ENCODE results near the gene SCAMP1. TPM values are rescaled to one million over a fixed set of nuclear protein-coding genes. Genes with fewer than 3 reads are reported as not detected.
A peak's percentile ranks its signal among the peaks of the same experiment; 100 is the strongest.

Gene SCAMP1
- total RNA-seq: 41.2 to 45.4 TPM (median 43.7 TPM) in 3 replicates

GRCh38 chr5:78359831-78360673 lies at the start of gene SCAMP1:
SCAMP1 (plus strand) TSS chr5:78360617; CDS start chr5:78360672, 55 bp downstream.
- H3K4me3 Mint-ChIP-seq: peak within 1 kb of the TSS; percentile 96
- no peaks in the 10 kb centered on the region for H3K27me3 Mint-ChIP-seq (ENCODE audit: low read depth)
- H3K4me1 Mint-ChIP-seq: peaks cover 25% of the 10 kb centered on the region
- H3K27ac Mint-ChIP-seq: peak within 1 kb of the TSS; percentile 98
- no peaks in the 10 kb centered on the region for H3K9me3 Mint-ChIP-seq
- H3K36me3 Mint-ChIP-seq: no peaks in the 10 kb centered on the region
- TF ChIP-seq CTCF (IDR thresholded peaks at IDR 0.05; ENCODE audit: unreplicated experiment): peak; percentile 24
- DNase-seq (ENCODE audit: low spot score in 2 of 2, unreplicated experiment in 2 of 2): peak; percentile 80 to 97

- H3K4me3 Mint-ChIP-seq: no peak overlapping the region
- no peak for DNase-seq (ENCODE audit: low spot score in 2 of 2, unreplicated experiment in 2 of 2)
- H3K4me1 Mint-ChIP-seq: no peaks in the 10 kb centered on the region
- peaks cover 18% of the 10 kb centered on the region for H3K9me3 Mint-ChIP-seq
- no peak for TF ChIP-seq CTCF (IDR thresholded peaks at IDR 0.05; ENCODE audit: unreplicated experiment)
- H3K27me3 Mint-ChIP-seq (ENCODE audit: low read depth): no peaks in the 10 kb centered on the region
- no peaks in the 10 kb centered on the region for H3K36me3 Mint-ChIP-seq
- H3K27ac Mint-ChIP-seq: no peak overlapping the region
Measured at GRCh38 chr5:78317515-78317914, 42.9 kb upstream of the SCAMP1 start.

- Mint-ChIP-seq H3K27ac (no peak overlapping the region), H3K4me1 (no peaks in the 10 kb centered on the region), H3K36me3 (no peaks in the 10 kb centered on the region), H3K9me3 (peaks cover 18% of the 10 kb centered on the region), H3K27me3 (ENCODE audit: low read depth) (no peaks in the 10 kb centered on the region), H3K4me3 (no peak overlapping the region)
- no peak for DNase-seq (ENCODE audit: low spot score in 2 of 2, unreplicated experiment in 2 of 2)
- no peak for TF ChIP-seq CTCF (IDR thresholded peaks at IDR 0.05; ENCODE audit: unreplicated experiment)
Measured at GRCh38 chr5:78318337-78318736, 42.1 kb upstream of the SCAMP1 start.

- Mint-ChIP-seq H3K27ac (no peak overlapping the region), H3K27me3 (ENCODE audit: low read depth) (no peaks in the 10 kb centered on the region), H3K36me3 (no peaks in the 10 kb centered on the region), H3K9me3 (peaks cover under 1% of the 10 kb centered on the region), H3K4me3 (no peak overlapping the region), H3K4me1 (no peaks in the 10 kb centered on the region)
- no peak for DNase-seq (ENCODE audit: low spot score in 2 of 2, unreplicated experiment in 2 of 2)
- no peak for TF ChIP-seq CTCF (IDR thresholded peaks at IDR 0.05; ENCODE audit: unreplicated experiment)
Measured at GRCh38 chr5:78320401-78320800, 40.0 kb upstream of the SCAMP1 start.

- H3K27ac Mint-ChIP-seq: no peak overlapping the region
- no peaks in the 10 kb centered on the region for H3K4me1 Mint-ChIP-seq
- no peaks in the 10 kb centered on the region for H3K27me3 Mint-ChIP-seq (ENCODE audit: low read depth)
Measured at GRCh38 chr5:78323241-78323640, 37.2 kb upstream of the SCAMP1 start.

More at GRCh38 chr5:78323241-78323640, 37.2 kb upstream of the SCAMP1 start:
- no peaks in the 10 kb centered on the region for H3K9me3 Mint-ChIP-seq
- no peaks in the 10 kb centered on the region for H3K36me3 Mint-ChIP-seq
- no peak overlapping the region for H3K4me3 Mint-ChIP-seq
- no peak for DNase-seq (ENCODE audit: low spot score in 2 of 2, unreplicated experiment in 2 of 2)
- TF ChIP-seq CTCF (IDR thresholded peaks at IDR 0.05; ENCODE audit: unreplicated experiment): no peak
